Measurements from ENCODE around the gene TESK1.
"Not testable (repeated sequence)": the region's sequence is repeated elsewhere in the genome, so short reads cannot be mapped to it uniquely, and the experiment has no call there.

Gene TESK1

GRCh38 chr9:35616681-35617459 lies 11.8 kb downstream of the TESK1 start:
- peak; percentile 39 to 70 (median 56) for DNase-seq

DNA sequence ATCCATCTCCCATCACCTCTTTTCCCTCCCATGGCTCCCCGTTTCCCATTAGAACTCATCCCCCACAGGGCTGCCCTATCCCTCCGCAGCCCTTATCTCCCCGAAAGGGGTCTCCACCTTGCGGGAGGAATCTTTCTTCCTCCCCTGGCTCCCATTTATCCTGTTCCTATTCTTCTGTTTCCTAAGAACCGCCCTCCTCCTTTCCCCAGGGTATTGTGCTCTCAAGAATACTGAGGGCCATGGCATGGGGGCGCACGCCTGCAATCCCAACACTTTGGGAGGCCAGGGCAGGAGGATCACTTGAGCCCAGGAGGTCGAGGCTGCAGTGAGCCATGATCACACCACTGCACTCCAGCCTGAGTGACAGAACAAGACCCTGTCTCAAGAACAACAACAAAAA lies 12.5 kb downstream of the TESK1 start:
- DNase-seq: no peak

GRCh38 chr9:35618325-35618727 lies 13.3 kb downstream of the TESK1 start, which contains the start of gene CD72:
CD72 (minus strand) TSS chr9:35618413; CDS start chr9:35618303, 110 bp downstream.
- DNase-seq: no peak

- DNase-seq: no peak
These were observed 14.1 kb downstream of the TESK1 start for GRCh38 chr9:35618854-35619799.

GRCh38 chr9:35619800-35620158 lies 14.7 kb downstream of the TESK1 start:
- no peak for DNase-seq

DNA sequence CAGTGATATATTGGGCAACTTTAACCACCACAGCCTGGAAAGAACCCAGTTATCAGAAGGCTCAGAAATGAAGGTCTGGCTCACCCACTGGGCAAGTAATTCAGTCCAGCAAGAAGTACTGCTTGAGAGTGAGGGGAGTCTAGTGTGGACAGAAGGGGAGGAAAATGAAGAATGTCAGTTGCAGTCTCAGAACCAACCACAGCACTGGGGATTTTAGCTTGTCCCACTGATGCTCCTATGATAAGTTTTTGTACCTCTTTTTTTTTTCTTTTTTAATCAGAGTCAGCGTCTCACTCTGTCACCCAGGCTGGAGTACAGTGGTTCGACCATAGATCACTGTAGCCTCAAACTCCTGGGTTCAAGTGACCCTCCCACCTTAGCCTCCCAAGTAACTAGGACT lies 22.5 kb downstream of the TESK1 start:
- DNase-seq: no peak

DNA sequence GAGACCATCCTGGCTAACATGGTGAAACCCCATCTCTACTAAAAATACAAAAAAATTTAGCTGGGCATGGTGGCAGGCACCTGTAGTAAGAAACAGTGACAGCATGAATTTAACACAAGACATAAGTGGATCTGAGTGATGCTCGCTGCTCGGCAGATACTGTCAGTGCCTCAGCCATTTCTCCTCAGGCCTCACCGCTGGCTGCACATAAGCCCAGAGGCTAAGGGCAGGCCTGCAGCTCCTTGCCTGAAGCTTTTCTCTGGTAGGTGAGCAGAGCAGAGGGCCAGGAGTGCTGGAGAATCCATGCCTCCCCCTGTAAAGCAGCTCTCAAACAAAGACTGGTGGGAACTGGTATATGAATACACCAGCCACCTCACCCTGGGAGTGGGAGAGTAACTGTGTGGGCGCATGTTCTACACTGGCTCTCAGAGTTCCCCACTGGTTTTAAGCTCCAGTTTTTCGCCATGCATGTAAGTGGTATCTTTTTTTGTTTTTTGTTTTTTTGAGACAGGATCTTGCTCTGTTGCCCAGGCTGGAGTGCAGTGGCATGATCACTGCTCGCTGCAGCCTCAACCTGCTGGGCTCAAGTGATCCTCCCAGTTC lies 23.4 kb downstream of the TESK1 start:
- DNase-seq: no peak

DNA sequence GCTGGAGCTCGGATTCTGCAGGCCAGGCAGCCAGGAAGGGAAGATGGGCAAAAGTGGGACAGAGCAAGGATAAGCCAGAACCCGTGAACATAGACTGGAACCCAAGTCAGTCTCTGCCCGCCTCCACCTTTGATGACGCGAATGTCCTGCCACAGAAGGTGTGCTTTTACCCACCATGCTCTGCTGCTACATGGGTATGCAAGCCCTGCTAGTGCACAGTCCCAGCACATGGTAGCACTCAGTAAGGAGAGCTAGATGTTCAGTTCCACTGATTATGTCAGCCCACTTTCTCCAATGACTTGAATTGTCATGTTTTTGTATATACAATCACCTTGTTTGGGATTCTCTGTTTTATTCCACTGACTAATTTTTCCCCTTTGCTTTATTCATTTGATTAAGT lies 24.5 kb downstream of the TESK1 start:
- no peak for DNase-seq

GRCh38 chr9:35635730-35636129 lies 30.7 kb downstream of the TESK1 start:
- DNase-seq: no peak

DNA sequence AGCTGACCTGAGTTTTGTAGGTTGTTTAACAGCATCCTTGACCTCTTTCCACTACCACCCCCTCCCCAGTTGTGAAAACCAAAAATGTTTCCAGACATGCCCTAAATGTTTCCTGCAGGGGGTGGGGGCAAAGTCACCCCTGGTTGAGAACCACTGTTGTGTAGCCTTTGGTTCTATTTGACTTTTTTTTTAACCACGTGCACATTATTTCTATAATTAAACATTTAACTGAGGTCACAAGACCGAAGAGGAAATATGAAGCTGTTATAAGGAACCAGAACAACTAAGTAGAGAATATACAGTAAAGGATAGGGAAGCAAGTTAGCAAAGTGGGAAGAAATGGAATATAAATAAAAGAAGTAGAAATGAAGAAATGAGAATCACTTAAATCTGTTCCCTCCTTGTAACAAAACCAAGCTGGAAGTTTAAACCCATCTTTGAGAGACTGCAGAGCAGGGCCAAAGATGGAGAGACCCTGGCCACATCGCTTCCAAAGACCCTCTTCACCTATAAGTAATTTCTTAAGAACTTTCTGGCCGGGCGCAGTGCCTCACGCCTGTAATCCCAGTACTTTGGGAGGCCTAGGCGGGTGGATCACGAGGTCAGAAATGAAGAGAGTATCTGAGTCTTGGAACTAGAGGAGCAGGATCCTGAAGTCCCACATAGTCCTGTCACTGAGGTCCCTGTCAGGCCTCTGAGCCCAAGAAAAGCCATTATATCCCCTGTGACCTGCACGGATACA lies 31.2 kb downstream of the TESK1 start:
- DNase-seq: no peak

DNA sequence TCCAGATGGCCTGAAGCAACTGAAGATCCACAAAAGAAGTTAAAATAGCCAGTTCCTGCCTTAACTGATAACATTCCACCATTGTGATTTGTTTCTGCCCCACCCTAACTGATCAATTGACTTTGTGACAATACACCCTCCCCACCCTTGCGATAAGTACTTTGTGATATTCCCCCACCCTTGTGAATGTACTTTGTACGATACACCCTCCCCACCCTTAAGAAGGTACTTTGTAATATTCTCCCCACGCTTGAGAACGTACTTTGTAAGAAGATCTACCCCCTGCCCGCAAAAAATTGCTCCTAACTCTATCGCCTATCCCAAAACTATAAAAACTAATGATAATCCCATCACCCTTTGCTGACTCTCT lies 31.8 kb downstream of the TESK1 start:
- not testable (repeated sequence) for DNase-seq

GRCh38 chr9:35637427-35637955 lies 32.4 kb downstream of the TESK1 start:
- not testable (repeated sequence) for DNase-seq

GRCh38 chr9:35638751-35639150 lies 33.7 kb downstream of the TESK1 start:
- DNase-seq: peak in 4 of 6 experiments; percentile 14 to 47 (median 38)

DNA sequence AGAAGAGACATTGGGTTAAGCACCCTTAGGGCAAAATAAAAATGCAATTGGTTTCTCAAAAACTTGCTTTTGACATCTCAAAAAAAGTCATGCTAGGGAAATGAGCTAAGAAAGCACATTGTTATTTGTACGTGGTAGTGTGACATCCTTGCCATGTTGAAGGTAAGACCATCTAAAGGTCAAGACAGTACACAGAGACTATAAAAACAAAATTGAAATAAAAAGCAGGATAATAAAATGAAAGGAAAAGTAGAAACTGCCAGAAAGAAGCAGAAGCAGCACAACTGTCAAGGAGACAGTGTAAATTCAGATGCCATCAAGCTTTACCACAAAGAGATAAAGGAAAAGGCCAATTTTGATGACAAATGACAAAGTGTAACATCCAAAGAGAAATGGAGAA lies 34.2 kb downstream of the TESK1 start:
- not testable (repeated sequence) for DNase-seq

- no peak for DNase-seq
These were observed 34.6 kb downstream of the TESK1 start for GRCh38 chr9:35639631-35640030.

DNA sequence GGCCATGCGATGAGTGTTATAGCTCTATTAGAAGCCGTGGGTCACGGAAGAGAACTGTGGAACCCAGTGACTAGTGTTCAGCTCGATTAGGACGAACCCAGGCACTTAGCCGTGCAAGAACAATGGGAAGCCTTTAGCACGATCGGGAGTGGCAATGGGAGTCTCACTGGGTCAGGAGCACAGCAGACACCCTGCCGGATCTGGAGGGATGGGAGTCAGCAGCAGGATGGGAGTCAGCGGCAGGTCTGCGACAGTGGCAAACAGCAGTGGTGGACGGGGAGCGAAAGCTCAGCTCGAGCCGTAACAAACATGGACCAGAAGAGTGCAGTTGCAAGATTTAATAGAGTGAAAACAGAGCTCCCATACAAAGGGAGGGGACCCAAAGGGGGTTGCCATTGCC lies 35.4 kb downstream of the TESK1 start:
- DNase-seq: not testable (repeated sequence)

DNA sequence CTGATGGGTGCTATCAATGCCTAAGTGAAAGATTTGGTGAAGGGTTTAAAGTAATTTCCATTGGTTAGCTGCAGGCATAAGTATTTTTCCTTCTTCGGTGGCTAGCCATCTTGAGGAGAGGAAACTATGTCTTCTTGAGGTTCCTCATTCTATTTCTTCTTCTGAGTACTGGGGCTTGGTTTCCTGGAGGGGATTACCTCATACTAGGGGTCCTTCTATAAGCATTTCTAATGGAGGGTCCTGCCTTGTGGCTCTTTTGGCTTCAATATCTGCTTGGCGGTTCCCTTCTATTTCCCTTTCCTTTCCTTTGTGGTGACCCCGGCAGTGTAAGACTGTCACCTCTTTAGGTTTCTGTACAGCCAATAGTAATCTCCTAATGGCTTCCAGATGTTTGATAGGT lies 36.4 kb downstream of the TESK1 start:
- not testable (repeated sequence) for DNase-seq

DNA sequence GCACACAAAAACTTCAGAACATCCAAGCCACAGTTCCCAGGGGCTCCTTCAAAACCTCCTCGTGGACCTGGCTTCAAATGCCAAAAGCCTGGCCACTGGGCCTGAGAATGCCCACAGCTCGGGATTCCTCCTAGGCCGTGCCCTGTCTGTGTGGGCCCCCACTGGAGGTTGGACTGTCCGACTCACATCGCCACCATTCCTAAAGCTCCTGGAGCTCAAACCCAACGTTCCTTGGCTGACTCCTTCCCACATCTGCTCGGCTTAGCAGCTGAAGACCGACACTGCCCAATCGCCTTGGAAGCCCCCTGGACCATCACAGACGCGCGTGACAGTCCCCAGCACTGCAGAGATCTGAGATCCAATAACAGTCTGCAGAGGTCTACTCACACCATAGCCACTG lies 38.0 kb downstream of the TESK1 start:
- DNase-seq: no peak

GRCh38 chr9:35645736-35646135 lies 40.7 kb downstream of the TESK1 start:
- DNase-seq: not testable (repeated sequence)

DNA sequence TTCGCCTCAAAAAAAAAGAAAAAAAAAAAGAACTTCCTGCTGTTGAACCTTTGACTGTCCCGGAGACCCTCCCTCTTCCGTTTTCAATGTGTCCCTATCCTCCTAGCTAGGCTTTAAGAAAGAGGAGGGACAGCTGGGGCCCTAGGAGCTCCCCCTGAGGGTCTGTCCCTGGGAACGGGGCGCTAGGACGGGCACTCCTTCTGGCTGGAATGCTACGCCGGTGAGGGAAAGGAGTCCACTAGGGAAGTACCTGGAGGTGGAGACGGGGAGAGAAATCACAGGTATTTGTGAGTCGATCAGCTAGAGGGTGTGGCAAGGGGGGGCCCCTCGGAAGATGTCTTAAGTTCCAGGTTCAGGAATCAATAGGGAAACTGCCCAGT lies 41.1 kb downstream of the TESK1 start:
- DNase-seq: peak in 4 of 6 experiments; percentile 41 to 56 (median 49)

DNA sequence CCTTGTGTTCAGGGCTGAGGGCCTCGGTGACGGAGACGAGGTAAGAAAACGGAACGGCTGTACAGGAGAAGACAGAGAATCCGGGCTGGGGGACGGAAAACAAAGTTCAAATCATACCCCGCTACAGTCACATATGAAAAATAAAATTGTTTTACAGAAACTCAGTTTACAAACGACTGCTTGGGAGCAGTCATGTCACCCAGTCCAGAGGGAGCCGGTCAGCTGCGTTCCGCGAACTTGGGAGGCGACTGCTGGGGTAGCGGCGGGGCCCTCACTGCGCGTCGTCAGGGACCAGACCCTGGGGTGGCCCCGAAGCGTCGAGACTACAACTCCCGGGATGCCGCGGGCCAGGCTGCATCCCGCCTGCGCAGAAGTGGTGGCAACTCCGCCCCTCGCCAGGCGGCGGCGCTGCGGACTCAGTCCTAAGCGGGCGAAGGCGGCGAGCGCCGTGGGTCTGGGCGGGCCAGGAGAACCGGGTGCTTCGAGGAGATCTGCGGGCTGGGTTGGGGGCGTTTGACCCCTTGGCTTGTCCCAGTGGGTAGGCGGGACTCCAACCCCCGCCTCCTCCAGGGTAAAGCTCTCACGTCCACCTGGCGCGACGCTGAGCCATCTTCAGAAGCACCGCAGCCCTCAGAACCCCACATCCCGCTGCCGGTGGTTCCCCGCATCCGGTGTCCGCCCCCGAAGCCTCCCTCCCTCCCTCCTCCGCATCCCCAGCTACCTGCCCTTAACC lies 41.6 kb downstream of the TESK1 start:
- DNase-seq: peak; percentile 85 to 96 (median 90)

All from stimulated activated naive CD4-positive, alpha-beta T cell (primary cell).